Measurements from ENCODE around the gene IGFBP2.

The IGFBP2 gene

GRCh38 chr2:216643986-216644659, 10.9 kb downstream of the IGFBP2 start:
- DNase-seq, result peak; percentile 80

GRCh38 chr2:216644842-216645635, 11.8 kb downstream of the IGFBP2 start:
- no peak for DNase-seq

GRCh38 chr2:216645636-216645950, 12.4 kb downstream of the IGFBP2 start:
- no peak for DNase-seq

GRCh38 chr2:216646116-216646515, 12.9 kb downstream of the IGFBP2 start:
- no peak for DNase-seq

- no peak for DNase-seq
Observed at GRCh38 chr2:216648105-216648504, 14.9 kb downstream of the IGFBP2 start.

GRCh38 chr2:216649574-216649973, 16.4 kb downstream of the IGFBP2 start:
- no peak for DNase-seq

DNA sequence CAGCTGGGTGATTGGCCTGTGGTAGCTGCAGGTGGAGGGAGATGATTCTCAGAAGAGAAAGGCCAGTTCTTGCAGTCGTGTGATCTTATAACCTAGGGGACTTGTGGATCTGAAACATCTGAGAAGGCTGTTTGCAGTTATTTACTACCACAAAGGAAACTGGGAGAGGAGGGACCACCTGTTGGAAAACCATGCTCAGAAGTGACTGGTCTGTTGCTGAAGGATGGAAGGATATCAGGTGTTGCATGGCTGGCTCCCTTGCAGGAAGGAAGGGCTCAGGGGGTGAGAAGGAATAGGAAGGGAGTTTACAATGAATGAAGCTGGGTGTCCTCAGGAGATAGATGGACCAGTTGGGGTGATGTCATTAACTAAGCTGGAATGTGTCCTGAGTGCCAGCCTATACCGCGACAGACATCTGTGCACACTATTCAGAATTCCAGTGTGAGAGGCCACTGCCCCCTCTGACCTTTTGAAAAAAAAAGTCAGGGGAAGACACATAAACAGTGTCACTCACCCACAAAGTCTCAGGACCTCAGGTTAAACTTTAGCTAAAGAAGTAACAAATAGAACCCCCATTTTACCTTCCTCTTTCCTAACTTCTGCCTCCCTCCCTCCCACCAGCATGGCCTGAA, 17.5 kb downstream of the IGFBP2 start:
- no peak for DNase-seq

GRCh38 chr2:216651351-216651881, 18.2 kb downstream of the IGFBP2 start:
- DNase-seq, result no peak

DNA sequence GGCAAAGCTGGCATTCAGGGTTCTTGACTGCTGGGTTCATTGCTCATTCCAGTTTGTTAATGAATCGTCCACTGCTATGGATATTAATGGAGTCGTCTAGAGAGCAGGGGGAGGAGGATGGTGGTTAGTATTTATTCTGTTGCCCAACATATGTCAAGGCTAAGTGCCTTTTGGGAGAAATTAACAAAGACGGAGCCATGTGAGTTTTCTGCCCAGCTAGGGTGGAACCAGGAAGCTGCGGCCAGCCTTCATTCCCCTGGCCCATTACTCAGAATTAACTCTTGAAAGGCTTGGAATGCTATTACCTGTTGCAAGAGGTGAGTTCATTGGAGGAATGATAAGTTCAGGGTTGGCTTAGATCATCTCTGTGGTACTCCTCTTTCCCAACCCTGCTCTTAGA, 19.3 kb downstream of the IGFBP2 start:
- no peak for DNase-seq

- DNase-seq, result no peak
Observed at GRCh38 chr2:216653093-216653799, 20.0 kb downstream of the IGFBP2 start.

GRCh38 chr2:216653931-216654365, 20.7 kb downstream of the IGFBP2 start:
- DNase-seq, result no peak

DNA sequence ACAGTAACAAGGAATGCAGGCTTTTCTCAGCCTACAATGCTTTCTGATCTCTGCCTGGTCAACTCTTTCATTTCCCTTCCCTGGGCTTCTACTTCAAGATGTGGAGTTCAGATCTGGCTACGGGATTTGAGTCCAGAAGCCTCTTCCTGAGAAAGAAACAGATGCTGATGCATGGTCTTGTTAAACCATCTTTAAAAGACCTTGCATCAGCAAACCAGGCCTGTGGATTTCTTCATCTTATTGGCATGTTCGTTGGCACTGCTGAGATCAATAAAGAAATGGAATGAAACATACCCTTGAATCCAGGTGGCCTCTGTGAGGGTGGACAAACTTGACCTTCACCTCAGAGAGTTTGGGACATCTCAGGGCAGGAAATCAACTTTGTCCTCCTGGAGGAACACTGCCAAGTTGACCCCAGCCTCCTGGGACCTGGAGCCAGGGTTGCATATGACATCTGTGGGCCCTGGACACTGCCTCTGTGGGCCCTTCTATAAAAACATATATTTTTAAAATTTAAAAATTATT, 21.4 kb downstream of the IGFBP2 start:
- no peak for DNase-seq

GRCh38 chr2:216657086-216657855, 24.1 kb downstream of the IGFBP2 start:
- no peak for DNase-seq

GRCh38 chr2:216657980-216658379, 24.8 kb downstream of the IGFBP2 start:
- DNase-seq, result no peak

DNA sequence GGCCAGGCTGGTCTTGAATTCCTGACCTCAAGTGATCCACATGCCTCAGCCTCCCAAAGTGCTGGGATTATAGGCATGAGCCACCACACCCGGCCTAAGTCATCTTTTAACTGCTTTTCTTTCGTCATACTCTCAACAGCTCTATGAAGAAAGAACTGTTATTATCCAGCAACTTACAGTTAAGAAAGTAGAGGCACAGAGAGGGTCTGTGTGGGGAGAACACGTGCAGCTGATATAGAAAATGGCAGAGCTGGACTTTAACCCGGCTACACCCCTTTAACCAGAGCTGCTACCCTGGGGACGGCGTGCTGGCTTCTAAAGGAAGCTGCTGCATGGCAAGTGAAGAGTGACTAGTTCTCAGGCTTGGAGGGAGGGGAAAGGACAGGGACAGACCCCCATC, 25.5 kb downstream of the IGFBP2 start:
- no peak for DNase-seq

- DNase-seq, result no peak
Observed at GRCh38 chr2:216659276-216659675, 26.1 kb downstream of the IGFBP2 start.

- DNase-seq, result no peak
Observed at GRCh38 chr2:216660496-216660895, 27.3 kb downstream of the IGFBP2 start.

GRCh38 chr2:216661051-216661450, 27.8 kb downstream of the IGFBP2 start:
- DNase-seq, result no peak

DNA sequence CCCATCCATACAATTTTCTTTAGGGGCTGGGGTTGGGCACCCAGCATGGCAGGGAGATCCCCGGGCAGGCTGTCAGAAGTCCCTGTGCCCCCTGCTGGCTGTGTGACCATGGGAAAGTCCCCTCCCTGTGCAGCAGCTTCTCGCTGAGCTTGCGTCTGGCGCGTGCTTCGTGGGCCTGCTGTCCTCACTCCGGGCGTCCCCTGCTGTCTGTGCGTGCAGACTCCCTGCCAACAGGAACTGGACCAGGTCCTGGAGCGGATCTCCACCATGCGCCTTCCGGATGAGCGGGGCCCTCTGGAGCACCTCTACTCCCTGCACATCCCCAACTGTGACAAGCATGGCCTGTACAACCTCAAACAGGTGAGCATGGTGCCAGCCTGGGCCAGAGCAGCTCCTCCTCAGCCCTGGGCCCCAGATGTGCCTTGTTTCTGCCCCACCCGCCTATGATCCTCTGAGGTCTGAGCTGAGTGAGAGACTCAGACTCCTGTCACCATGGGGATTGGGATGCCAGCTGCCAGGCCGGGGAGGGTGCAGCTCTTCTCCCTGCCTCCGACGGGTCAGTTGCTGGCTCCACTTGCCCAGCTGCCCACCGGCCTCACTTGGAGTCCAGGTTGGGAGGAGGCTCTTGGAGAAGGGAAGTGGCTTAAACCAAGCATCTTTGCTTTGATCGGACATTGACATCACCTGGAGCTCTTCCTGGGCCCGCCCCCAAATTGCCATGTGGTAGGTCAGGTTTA, 28.6 kb downstream of the IGFBP2 start:
- DNase-seq, result no peak

- no peak for DNase-seq
Observed at GRCh38 chr2:216663106-216663505, 29.9 kb downstream of the IGFBP2 start.

- DNase-seq, result no peak
Observed at GRCh38 chr2:216663846-216664245, 30.6 kb downstream of the IGFBP2 start.
